Measurements from ENCODE around the gene OR2AG2.

Gene OR2AG2

DNA sequence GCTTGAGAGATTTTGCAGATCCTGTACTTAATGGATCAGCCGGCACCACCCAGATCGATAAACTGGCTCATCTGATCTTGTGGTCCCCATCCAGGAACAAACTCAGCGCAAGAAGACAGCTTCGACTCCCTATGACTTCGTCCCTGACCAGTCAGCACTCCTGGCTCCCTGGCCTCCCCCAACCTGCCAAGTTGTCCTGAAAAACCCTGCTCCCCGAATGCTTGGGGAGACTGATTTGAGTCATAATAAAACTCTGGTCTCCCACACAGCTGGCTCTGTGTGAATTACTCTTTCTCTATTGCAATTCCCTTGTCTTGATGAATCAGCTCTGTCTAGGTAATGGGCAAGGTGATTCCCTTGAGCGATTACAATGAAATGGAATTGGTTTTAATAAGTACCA, 29.5 kb downstream of the OR2AG2 start:
- DNase-seq (ENCODE audit: low read depth in 4 of 4, low spot score in 1 of 4), result peak in 1 of 4 experiments; percentile 20

- DNase-seq (ENCODE audit: low read depth in 4 of 4, low spot score in 1 of 4), result no peak
Observed at GRCh38 chr11:6738590-6738989, 33.2 kb downstream of the OR2AG2 start.

DNA sequence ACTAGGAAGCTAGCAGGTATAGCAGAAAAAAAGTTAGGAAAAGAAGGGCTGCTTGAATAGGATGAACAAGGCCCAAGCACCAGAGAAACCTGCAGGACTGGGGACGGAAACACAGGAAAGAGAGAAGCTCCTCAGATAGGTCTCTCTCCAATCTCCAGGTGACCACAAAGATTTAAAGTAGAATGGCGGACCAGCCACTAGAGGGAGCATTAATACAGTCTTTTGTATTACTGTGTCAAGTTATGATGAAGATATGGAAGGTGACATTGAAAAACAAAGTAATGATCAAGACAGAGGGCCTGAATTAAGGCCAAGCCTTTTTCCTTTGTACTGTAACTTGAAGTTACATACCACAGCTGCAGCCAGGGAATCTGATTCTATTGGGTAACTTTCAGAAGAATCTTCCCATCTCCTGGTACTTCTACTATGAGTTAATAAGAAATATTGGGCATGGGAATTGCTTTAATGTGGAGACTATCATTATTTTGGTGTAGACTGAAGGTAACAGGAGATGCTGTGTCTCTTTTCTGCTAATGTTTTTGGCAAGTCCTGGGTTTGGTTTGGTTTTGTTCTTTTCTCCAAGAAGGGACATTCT, 33.8 kb downstream of the OR2AG2 start:
- DNase-seq (ENCODE audit: low read depth in 4 of 4, low spot score in 1 of 4), result peak; percentile 42 to 50 (median 46)

- no peak for DNase-seq (ENCODE audit: low read depth in 4 of 4, low spot score in 1 of 4)
Observed at GRCh38 chr11:6736495-6737121, 35.2 kb downstream of the OR2AG2 start.

DNA sequence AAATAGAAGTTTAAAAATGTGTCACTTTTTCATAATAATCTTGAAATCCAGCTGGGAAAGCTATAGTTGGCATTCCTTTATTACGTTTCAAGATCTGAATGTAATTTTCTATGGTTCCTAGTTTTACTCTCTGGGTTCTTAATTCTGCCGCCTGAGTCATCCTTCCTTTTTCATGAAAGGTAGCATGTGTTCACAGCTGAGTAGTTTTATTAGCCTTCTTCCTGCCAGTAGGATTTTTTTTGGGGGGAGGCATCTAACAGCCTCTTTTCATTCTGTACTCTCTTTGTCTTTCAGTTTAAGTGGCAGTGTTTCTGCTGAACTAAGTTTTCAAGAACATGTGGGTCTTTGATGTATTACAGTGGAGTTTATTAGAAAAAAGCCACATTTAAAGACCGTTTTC, 36.5 kb downstream of the OR2AG2 start:
- no peak for DNase-seq (ENCODE audit: low read depth in 4 of 4, low spot score in 1 of 4)

DNA sequence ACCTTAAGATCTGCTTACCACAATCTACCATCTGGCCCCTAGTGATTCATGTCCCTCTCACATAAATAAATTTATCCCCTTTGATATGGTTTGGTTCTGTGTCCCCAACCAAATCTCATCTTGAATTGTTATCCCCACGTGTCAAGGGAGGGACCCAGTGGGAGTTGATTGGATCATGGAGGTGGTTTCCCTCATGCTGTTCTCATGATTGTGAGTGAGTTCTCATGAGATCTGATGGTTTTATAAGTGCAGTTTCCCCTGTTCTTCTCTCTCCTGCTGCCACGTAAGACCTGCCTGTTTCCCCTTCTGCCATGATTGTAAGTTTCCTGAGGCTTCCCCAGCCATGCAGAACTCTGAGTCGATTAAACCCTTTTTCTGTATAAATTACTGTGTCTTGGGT, 37.2 kb downstream of the OR2AG2 start:
- DNase-seq (ENCODE audit: low read depth in 4 of 4, low spot score in 1 of 4), result no peak

- no peak for DNase-seq (ENCODE audit: low read depth in 4 of 4, low spot score in 1 of 4)
Observed at GRCh38 chr11:6733326-6734275, 38.2 kb downstream of the OR2AG2 start.

- no peak for DNase-seq (ENCODE audit: low read depth in 4 of 4, low spot score in 1 of 4)
Observed at GRCh38 chr11:6727971-6728760, 43.6 kb downstream of the OR2AG2 start.

DNA sequence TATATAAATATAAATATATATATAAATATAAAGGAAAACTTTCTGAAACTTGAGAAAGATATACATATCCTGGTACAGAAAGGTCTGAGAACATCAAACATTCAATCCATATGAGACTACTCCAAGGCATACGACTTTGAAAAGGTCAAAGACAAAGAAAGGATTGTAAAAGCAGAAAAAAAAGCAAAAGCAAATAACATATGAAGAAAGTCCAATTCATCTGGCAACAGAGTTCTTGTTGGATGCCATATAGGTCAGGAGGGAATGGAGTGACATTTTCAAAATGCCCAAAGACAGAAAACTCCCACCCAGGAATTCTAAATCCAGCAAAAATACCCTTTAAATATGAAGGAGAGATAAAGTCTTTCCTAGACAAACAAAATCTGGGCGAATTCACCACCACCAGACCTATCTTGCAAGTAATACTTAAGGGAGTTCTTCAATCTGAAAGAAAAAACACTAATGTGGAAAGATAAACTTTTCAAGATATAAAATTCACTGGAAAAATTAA, 46.3 kb downstream of the OR2AG2 start:
- DNase-seq (ENCODE audit: low read depth in 4 of 4, low spot score in 1 of 4), result no peak

GRCh38 chr11:6724013-6724412, 47.8 kb downstream of the OR2AG2 start:
- no peak for DNase-seq (ENCODE audit: low read depth in 4 of 4, low spot score in 1 of 4)

DNA sequence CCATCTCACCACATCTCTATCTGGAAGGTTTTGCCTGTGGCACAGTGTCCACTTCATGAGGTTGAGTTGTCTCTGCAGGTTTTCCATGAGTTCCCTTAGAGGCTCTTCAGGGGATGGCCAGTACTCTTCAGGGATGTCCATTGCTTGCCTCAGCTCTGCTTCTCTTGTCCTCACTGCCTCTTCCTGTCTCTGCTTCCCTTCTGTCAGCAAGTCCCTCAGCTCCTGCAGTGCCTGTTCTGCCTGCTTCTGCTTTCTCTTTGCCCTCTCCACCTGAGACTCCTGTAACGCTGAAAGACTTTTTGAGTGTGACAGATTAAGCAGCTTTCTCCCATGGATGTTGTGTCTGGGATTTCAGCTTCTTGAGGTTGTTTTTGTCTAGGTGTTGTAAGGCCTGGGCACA, 50.4 kb downstream of the OR2AG2 start:
- no peak for DNase-seq (ENCODE audit: low read depth in 4 of 4, low spot score in 1 of 4)

DNA sequence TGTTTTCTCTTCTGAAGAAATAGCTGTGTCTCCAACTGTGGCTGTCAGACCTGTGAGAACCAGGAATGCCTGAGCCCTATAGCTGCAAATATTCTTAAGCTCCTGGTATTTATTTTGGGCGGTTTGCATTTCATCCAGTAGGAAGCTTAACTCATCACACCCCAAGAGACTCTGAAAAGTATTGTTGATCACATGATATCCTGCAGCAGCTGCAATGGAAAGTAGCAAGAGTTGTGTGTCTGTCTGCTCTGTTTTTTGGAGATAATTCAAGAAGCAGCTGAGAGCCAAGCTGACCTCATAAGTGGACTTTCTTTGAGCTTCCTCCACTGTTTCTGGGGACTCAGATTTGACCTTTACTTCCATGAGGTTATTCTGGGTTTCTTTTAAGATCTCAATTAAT, 52.2 kb downstream of the OR2AG2 start:
- DNase-seq (ENCODE audit: low read depth in 4 of 4, low spot score in 1 of 4), result no peak

- no peak for DNase-seq (ENCODE audit: low read depth in 4 of 4, low spot score in 1 of 4)
Observed at GRCh38 chr11:6717426-6717825, 54.4 kb downstream of the OR2AG2 start.

All from stimulated activated CD4-positive, alpha-beta T cell treated with anti-CD3 and anti-CD28 coated beads, Interleukin-1b, Interleukin-23, amount 100 ng/mL, for 24 hours (primary cell).